ENCODE measurements around the gene YES1.

Gene YES1

DNA sequence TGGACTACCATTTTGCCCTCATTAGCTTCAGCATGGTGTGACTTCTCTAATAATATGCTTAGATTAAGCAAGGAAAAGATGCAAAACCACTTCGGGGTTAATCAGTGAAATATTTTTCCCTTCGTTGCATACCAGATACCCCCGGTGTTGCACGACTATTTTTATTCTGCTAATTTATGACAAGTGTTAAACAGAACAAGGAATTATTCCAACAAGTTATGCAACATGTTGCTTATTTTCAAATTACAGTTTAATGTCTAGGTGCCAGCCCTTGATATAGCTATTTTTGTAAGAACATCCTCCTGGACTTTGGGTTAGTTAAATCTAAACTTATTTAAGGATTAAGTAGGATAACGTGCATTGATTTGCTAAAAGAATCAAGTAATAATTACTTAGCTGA is 138.3 kb downstream of the YES1 start:
- no peak overlapping the region for H3K4me3 ChIP-seq (ENCODE audit: low read depth, low read length)
- TF ChIP-seq, protein P1, sequence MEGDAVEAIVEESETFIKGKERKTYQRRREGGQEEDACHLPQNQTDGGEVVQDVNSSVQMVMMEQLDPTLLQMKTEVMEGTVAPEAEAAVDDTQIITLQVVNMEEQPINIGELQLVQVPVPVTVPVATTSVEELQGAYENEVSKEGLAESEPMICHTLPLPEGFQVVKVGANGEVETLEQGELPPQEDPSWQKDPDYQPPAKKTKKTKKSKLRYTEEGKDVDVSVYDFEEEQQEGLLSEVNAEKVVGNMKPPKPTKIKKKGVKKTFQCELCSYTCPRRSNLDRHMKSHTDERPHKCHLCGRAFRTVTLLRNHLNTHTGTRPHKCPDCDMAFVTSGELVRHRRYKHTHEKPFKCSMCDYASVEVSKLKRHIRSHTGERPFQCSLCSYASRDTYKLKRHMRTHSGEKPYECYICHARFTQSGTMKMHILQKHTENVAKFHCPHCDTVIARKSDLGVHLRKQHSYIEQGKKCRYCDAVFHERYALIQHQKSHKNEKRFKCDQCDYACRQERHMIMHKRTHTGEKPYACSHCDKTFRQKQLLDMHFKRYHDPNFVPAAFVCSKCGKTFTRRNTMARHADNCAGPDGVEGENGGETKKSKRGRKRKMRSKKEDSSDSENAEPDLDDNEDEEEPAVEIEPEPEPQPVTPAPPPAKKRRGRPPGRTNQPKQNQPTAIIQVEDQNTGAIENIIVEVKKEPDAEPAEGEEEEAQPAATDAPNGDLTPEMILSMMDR (IDR thresholded peaks at IDR 0.05; ENCODE audit: borderline replicate concordance, insufficient read depth, low read depth, low read length) = no peak

DNA sequence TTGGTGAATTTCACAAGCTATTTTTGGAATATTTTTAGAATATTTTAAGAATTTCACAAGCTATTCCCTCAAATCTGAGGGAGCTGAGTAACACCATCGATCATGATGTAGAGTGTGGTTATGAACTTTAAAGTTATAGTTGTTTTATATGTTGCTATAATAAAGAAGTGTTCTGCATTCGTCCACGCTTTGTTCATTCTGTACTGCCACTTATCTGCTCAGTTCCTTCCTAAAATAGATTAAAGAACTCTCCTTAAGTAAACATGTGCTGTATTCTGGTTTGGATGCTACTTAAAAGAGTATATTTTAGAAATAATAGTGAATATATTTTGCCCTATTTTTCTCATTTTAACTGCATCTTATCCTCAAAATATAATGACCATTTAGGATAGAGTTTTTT is 138.7 kb downstream of the YES1 start:
- TF ChIP-seq, protein P1 (IDR thresholded peaks at IDR 0.05; ENCODE audit: borderline replicate concordance, insufficient read depth, low read depth, low read length) = no peak
- H3K4me3 ChIP-seq (ENCODE audit: low read depth, low read length) = no peak overlapping the region
